Esophagus muscularis mucosa (tissue), 4 donors: ENCODE data around the gene PTPRD.

Experiments
- CTCF ChIP-seq, 3 experiments: fragments of 200-600 bp in 2 of 3; fragments of 450-650 bp in 1 of 3; sonication (generic) in 2 of 3; IDR thresholded peaks; one replicate each; pipeline ENCODE4 v1.5.1; 2017 to 2019; ENCODE audit warnings: antibody characterized with exemption in 3 of 3, mild to moderate bottlenecking in 2 of 3, moderate library complexity in 1 of 3
- EP300 ChIP-seq: sonication (generic); formaldehyde crosslinking; IDR thresholded peaks from one replicate; pipeline ENCODE4 v1.6.1; 2017; ENCODE audit warnings: antibody characterized with exemption
- POLR2A ChIP-seq: fragments of 450-650 bp; IDR thresholded peaks from one replicate; pipeline ENCODE4 v1.6.1; 2017; ENCODE audit warnings: antibody characterized with exemption, moderate library complexity, mild to moderate bottlenecking, low read depth
- POLR2AphosphoS5 ChIP-seq, 2 donors: sonication (generic); formaldehyde crosslinking; IDR thresholded peaks; one replicate each; pipeline ENCODE4 v1.6.1; 2017; ENCODE audit warnings: antibody characterized with exemption in 2 of 2

- no peak for TF ChIP-seq POLR2AphosphoS5 (IDR thresholded peaks at IDR 0.05)
- TF ChIP-seq POLR2A = no peak
- TF ChIP-seq CTCF (IDR thresholded peaks at IDR 0.05) = no peak
- TF ChIP-seq EP300 = no peak
These were observed 1840.5 kb downstream of the PTPRD start for GRCh38 chr9:8772302-8772701.
